Breast epithelium (tissue), 4 donors: ENCODE measurements around the gene RANBP3L. TPM values are rescaled to one million over a fixed set of nuclear protein-coding genes. Genes with fewer than 3 reads are reported as not detected.

Source experiments
- DNase-seq, 2 donors: peaks; one replicate each; pipeline ENCODE4 v3.0.0-alpha.2; 2019; ENCODE audit warnings: low spot score in 2 of 2
- H3K27ac ChIP-seq, 2 donors: fragments of 200-600 bp; sonication (generic) in 1 of 2; one replicate each; pipeline ENCODE4 v1.5.1; 2016 to 2019; ENCODE audit warnings: mild to moderate bottlenecking in 1 of 2
- H3K27me3 ChIP-seq, 2 donors: fragments of 200-600 bp; sonication (generic) in 1 of 2; one replicate each; pipeline versions ENCODE4 v1.5.1 to v1.6.0; 2017 to 2019; ENCODE audit warnings: control low read depth in 1 of 2, mild to moderate bottlenecking in 1 of 2
- H3K36me3 ChIP-seq: fragments of 200-600 bp; one replicate; pipeline ENCODE4 v1.5.1; 2019
- H3K4me1 ChIP-seq, 2 donors: fragments of 200-600 bp; sonication (generic); one replicate each; pipeline ENCODE4 v1.5.1; 2016 to 2019; ENCODE audit warnings: control low read depth in 1 of 2
- H3K4me3 ChIP-seq, 3 donors: fragments of 200-600 bp; sonication (generic); 1 replicate in 2 of 3; 2 replicates in 1 of 3; pipeline ENCODE4 v1.5.1; 2016 to 2019; ENCODE audit warnings: mild to moderate bottlenecking in 3 of 3, moderate library complexity in 2 of 3
- H3K9me3 ChIP-seq, 2 donors: fragments of 200-600 bp; sonication (generic) in 1 of 2; one replicate each; pipeline ENCODE4 v1.5.1; 2016 to 2019; ENCODE audit warnings: control low read depth in 1 of 2
- CTCF ChIP-seq, 3 donors: fragments of 450-650 bp; IDR thresholded peaks; one replicate each; pipeline ENCODE4 v1.5.1; 2016 to 2017; ENCODE audit warnings: antibody characterized with exemption in 3 of 3, mild to moderate bottlenecking in 3 of 3, moderate library complexity in 3 of 3
- POLR2A ChIP-seq: fragments of 450-650 bp; IDR thresholded peaks from one replicate; pipeline ENCODE4 v1.6.1; 2016; ENCODE audit warnings: antibody characterized with exemption, mild to moderate bottlenecking, moderate library complexity
- POLR2AphosphoS5 ChIP-seq, 3 donors: sonication (generic); formaldehyde crosslinking; IDR thresholded peaks; one replicate each; pipeline ENCODE4 v1.6.1; 2017; ENCODE audit warnings: antibody characterized with exemption in 3 of 3
- intact Hi-C: fragments of 100-400 bp; cut with DNase I; formaldehyde crosslinking; loops from one replicate; pipeline ENCODE4 v1.15.1; 2023; ENCODE audit warnings: low total_unique reads
- total RNA-seq, 3 donors: library from RNA; depleted of rRNA; stranded (reverse); fragments of >200 nt; gene quantifications; one replicate each; pipeline ENCODE4 v1.1.0, GENCODE V29; 2016

The RANBP3L gene
- total RNA-seq, 3 donors from 2014 or later, result 2.3 to 22.2 (median 11.0) TPM

DNA sequence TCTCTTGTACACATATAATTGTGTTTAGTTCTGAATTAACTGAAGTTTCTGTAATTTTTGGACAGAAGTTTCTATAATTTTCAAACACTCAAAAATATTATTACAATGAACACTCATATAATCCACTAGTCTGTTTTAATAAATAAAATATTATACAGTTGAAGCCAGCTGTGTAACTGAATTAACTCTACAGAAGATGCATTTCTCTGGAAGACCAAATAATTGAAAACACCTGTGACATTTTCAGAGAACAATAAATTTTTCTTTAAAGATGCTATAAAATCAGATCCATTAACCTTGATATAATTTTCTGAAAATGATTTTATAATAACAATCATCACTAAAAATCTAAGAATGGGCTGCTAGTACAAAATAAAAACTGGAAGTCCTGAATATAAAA lies 74.7 kb downstream of the RANBP3L start:
- no peaks in the 10 kb centered on the region for H3K36me3 ChIP-seq
- H3K4me3 ChIP-seq, result no peak overlapping the region
- H3K4me1 ChIP-seq, result no peaks in the 10 kb centered on the region
- no peak for DNase-seq
- H3K27me3 ChIP-seq, result no peaks in the 10 kb centered on the region
- no peaks in the 10 kb centered on the region for H3K9me3 ChIP-seq
- H3K27ac ChIP-seq, result no peak overlapping the region
- TF ChIP-seq POLR2AphosphoS5 (IDR thresholded peaks at IDR 0.05) (no peak), POLR2A (no peak), CTCF (IDR thresholded peaks at IDR 0.05) (no peak)
- intact Hi-C loops, result no loop called here

- H3K4me3 ChIP-seq, result no peak overlapping the region
- no peaks in the 10 kb centered on the region for H3K36me3 ChIP-seq
- intact Hi-C loops, result no loop called here
- H3K4me1 ChIP-seq, result no peaks in the 10 kb centered on the region
- TF ChIP-seq POLR2AphosphoS5 (IDR thresholded peaks at IDR 0.05) (no peak), CTCF (IDR thresholded peaks at IDR 0.05) (no peak), POLR2A (no peak)
- H3K27me3 ChIP-seq, result no peaks in the 10 kb centered on the region
- H3K27ac ChIP-seq, result no peak overlapping the region
- H3K9me3 ChIP-seq, result no peaks in the 10 kb centered on the region
- no peak for DNase-seq
These were observed 79.1 kb downstream of the RANBP3L start for GRCh38 chr5:36222620-36223019.

GRCh38 chr5:36217988-36218387 lies 83.7 kb downstream of the RANBP3L start:
- Histone ChIP-seq H3K36me3 (no peaks in the 10 kb centered on the region), H3K9me3 (no peaks in the 10 kb centered on the region), H3K27me3 (no peaks in the 10 kb centered on the region), H3K27ac (no peak overlapping the region), H3K4me1 (no peaks in the 10 kb centered on the region), H3K4me3 (no peak overlapping the region)
- TF ChIP-seq POLR2AphosphoS5 (IDR thresholded peaks at IDR 0.05) (no peak), POLR2A (no peak), CTCF (IDR thresholded peaks at IDR 0.05) (no peak)
- no peak for DNase-seq
- intact Hi-C loops, result no loop called here

GRCh38 chr5:36217567-36217966 lies 84.1 kb downstream of the RANBP3L start:
- no peak overlapping the region for H3K27ac ChIP-seq
- TF ChIP-seq POLR2A, result no peak
- TF ChIP-seq CTCF (IDR thresholded peaks at IDR 0.05), result no peak
- no peak for TF ChIP-seq POLR2AphosphoS5 (IDR thresholded peaks at IDR 0.05)
- intact Hi-C loops, result no loop called here
- H3K4me1 ChIP-seq, result no peaks in the 10 kb centered on the region
- DNase-seq, result no peak
- no peaks in the 10 kb centered on the region for H3K36me3 ChIP-seq
- no peaks in the 10 kb centered on the region for H3K9me3 ChIP-seq
- H3K27me3 ChIP-seq, result no peaks in the 10 kb centered on the region
- H3K4me3 ChIP-seq, result no peak overlapping the region

GRCh38 chr5:36215910-36216309 lies 85.8 kb downstream of the RANBP3L start:
- Histone ChIP-seq H3K4me3 (no peak overlapping the region), H3K36me3 (no peaks in the 10 kb centered on the region), H3K4me1 (no peaks in the 10 kb centered on the region), H3K27ac (no peak overlapping the region), H3K9me3 (no peaks in the 10 kb centered on the region), H3K27me3 (no peaks in the 10 kb centered on the region)
- intact Hi-C loops, result no loop called here
- no peak for DNase-seq
- TF ChIP-seq POLR2A, result no peak
- no peak for TF ChIP-seq CTCF (IDR thresholded peaks at IDR 0.05)
- no peak for TF ChIP-seq POLR2AphosphoS5 (IDR thresholded peaks at IDR 0.05)
